ENCODE data around the gene AIDA.
A peak's percentile ranks its signal among the peaks of the same experiment; 100 is the strongest.

Gene AIDA

GRCh38 chr1:222643938-222644635 is 68.2 kb downstream of the AIDA start:
- DNase-seq, result peak; percentile 97

- no peak for DNase-seq
These were observed 68.7 kb downstream of the AIDA start for GRCh38 chr1:222643606-222643937.

- DNase-seq, result no peak
These were observed 69.8 kb downstream of the AIDA start for GRCh38 chr1:222642468-222642867.

- no peak for DNase-seq
These were observed 70.9 kb downstream of the AIDA start for GRCh38 chr1:222641269-222641948.

- peak; percentile 79 for DNase-seq
These were observed 77.9 kb downstream of the AIDA start for GRCh38 chr1:222634180-222635013.

GRCh38 chr1:222632749-222633148 is 79.5 kb downstream of the AIDA start:
- no peak for DNase-seq

- no peak for DNase-seq
These were observed 80.6 kb downstream of the AIDA start for GRCh38 chr1:222631611-222632208.

GRCh38 chr1:222629921-222630535 is 82.3 kb downstream of the AIDA start:
- DNase-seq, result no peak

- no peak for DNase-seq
These were observed 85.1 kb downstream of the AIDA start for GRCh38 chr1:222627232-222627631.

- no peak for DNase-seq
These were observed 88.1 kb downstream of the AIDA start for GRCh38 chr1:222624214-222624613.

- DNase-seq, result no peak
These were observed 88.8 kb downstream of the AIDA start for GRCh38 chr1:222623458-222623857.

GRCh38 chr1:222622765-222623164 is 89.5 kb downstream of the AIDA start:
- no peak for DNase-seq

- DNase-seq, result no peak
These were observed 91.7 kb downstream of the AIDA start for GRCh38 chr1:222620566-222620965.

GRCh38 chr1:222618880-222619596 is 93.3 kb downstream of the AIDA start:
- DNase-seq, result peak; percentile 27

All from CD4-positive, alpha-beta T cell treated with Interleukin-17A for 4 hours (primary cell).